ENCODE results near the gene CFAP44. TPM values are rescaled to one million over a fixed set of nuclear protein-coding genes. Genes with fewer than 3 reads are reported as not detected.

CFAP44 gene
- total RNA-seq, 4 donors from 2014 or later: 1.6 to 8.4 (median 3.8) TPM

GRCh38 chr3:113431811-113432210 lies 9.5 kb downstream of the CFAP44 start:
- no peak for TF ChIP-seq CTCF (IDR thresholded peaks at IDR 0.05)
- DNase-seq (ENCODE audit: low spot score): no peak
- ATAC-seq (ENCODE audit: low FRiP score): no peak

- DNase-seq (ENCODE audit: low spot score) (no peak), ATAC-seq (ENCODE audit: low FRiP score) (no peak)
- TF ChIP-seq CTCF (IDR thresholded peaks at IDR 0.05): no peak
These were observed 12.7 kb downstream of the CFAP44 start for GRCh38 chr3:113428581-113428980.

- TF ChIP-seq CTCF (IDR thresholded peaks at IDR 0.05): no peak
- DNase-seq (ENCODE audit: low spot score) (no peak), ATAC-seq (ENCODE audit: low FRiP score) (no peak)
These were observed 17.6 kb downstream of the CFAP44 start for GRCh38 chr3:113423699-113424098.

GRCh38 chr3:113421082-113421481 lies 20.2 kb downstream of the CFAP44 start:
- DNase-seq (ENCODE audit: low spot score) (no peak), ATAC-seq (ENCODE audit: low FRiP score) (no peak)
- TF ChIP-seq CTCF (IDR thresholded peaks at IDR 0.05): no peak

- no peak for DNase-seq (ENCODE audit: low spot score)
- no peak for ATAC-seq (ENCODE audit: low FRiP score)
- TF ChIP-seq CTCF (IDR thresholded peaks at IDR 0.05): no peak
These were observed 31.6 kb downstream of the CFAP44 start for GRCh38 chr3:113409676-113410075.

GRCh38 chr3:113405180-113405579 lies 36.1 kb downstream of the CFAP44 start:
- DNase-seq (ENCODE audit: low spot score) (no peak), ATAC-seq (ENCODE audit: low FRiP score) (no peak)
- TF ChIP-seq CTCF (IDR thresholded peaks at IDR 0.05): no peak

GRCh38 chr3:113404637-113405036 lies 36.7 kb downstream of the CFAP44 start:
- no peak for TF ChIP-seq CTCF (IDR thresholded peaks at IDR 0.05)
- DNase-seq (ENCODE audit: low spot score) (no peak), ATAC-seq (ENCODE audit: low FRiP score) (no peak)

Small RNA genes within 50 kb of the gene (small RNA-seq; reads per million reads assigned to genes)
- gene MIR8076: not detected

Other genes starting within 250 kb of the CFAP44 start
- 100 to 1,000 TPM in 1 of 4 donors, 10 to 100 TPM in 3; 28.1 to 103 (median 54.0) TPM for gene BOC, start 229.9 kb downstream of the CFAP44 start, total RNA-seq
- gene SPICE1, start 73.7 kb upstream of the CFAP44 start, total RNA-seq: 10 to 100 TPM in 1 of 4 donors, 1 to 10 TPM in 3; 7.3 to 16.2 (median 9.0) TPM
- gene SIDT1, start 91.1 kb upstream of the CFAP44 start, total RNA-seq: 1 to 10 TPM; 2.7 to 7.4 (median 5.1) TPM